Right lobe of liver (tissue), 6 donors: ENCODE measurements around the gene TCF12. TPM values are rescaled to one million over a fixed set of nuclear protein-coding genes. Genes with fewer than 3 reads are reported as not detected.

Source experiments
- ATAC-seq, 4 donors: fragments of 200-7000 bp; cut with Tn5 transposase; one replicate each; pipeline ENCODE4 v1.9.1; 2020; ENCODE audit warnings: mild to moderate bottlenecking in 4 of 4, moderate library complexity in 4 of 4
- DNase-seq, 3 donors: peaks; one replicate each; pipeline ENCODE4 v3.0.0-alpha.2; 2020
- H3K27ac ChIP-seq, 3 donors: fragments of 200-600 bp; one replicate each; pipeline ENCODE4 v1.8.0; 2022
- H3K27me3 ChIP-seq, 2 donors: fragments of 200-600 bp; one replicate each; pipeline ENCODE4 v1.8.0; 2022
- H3K36me3 ChIP-seq, 4 donors: fragments of 200-600 bp; sonication (generic) in 1 of 4; one replicate each; pipeline versions ENCODE4 v1.5.1 to v1.8.0; 2017 to 2022; ENCODE audit warnings: control low read depth in 1 of 4
- H3K4me1 ChIP-seq, 4 donors: fragments of 200-600 bp; sonication (generic) in 1 of 4; one replicate each; pipeline versions ENCODE4 v1.5.1 to v1.8.0; 2017 to 2022; ENCODE audit warnings: control low read depth in 1 of 4
- H3K4me3 ChIP-seq, 3 donors: fragments of 200-600 bp; one replicate each; pipeline ENCODE4 v1.8.0; 2022
- H3K9me3 ChIP-seq, 4 donors: fragments of 200-600 bp; sonication (generic) in 1 of 4; one replicate each; pipeline versions ENCODE4 v1.5.1 to v1.8.0; 2017 to 2022; ENCODE audit warnings: control low read depth in 1 of 4
- POLR2A ChIP-seq: fragments of 450-650 bp; IDR thresholded peaks from one replicate; pipeline ENCODE4 v1.6.1; 2017; ENCODE audit warnings: antibody characterized with exemption, mild to moderate bottlenecking
- WGBS: methylation state at CpG from one replicate; pipeline ENCODE4 v1.1.6; 2018; ENCODE audit warnings: low coverage, low lambda C conversion rate; ENCODE audit not compliant: insufficient coverage; ENCODE audit errors: missing lambda C conversion rate; 5-methylcytosine and 5-hydroxymethylcytosine counted together
- intact Hi-C, 2 donors: fragments of 100-400 bp; cut with DNase I; formaldehyde crosslinking; loops; one replicate each; pipeline versions ENCODE4 v1.11.2 to v1.14.1; 2022
- total RNA-seq, 6 experiments: library from RNA; depleted of rRNA in 2 of 6; stranded (reverse); fragments of >200 nt in 2 of 6; fragmentation: NEBNext Ultra II Directional in 3 of 6; extraction: Animal tissue kit (Norgen Biotek cat#: 25700) in 3 of 6; gene quantifications; one replicate each; pipeline versions ENCODE4 v1.1.0 to v1.2.4, GENCODE V29; 2016 to 2023
- TF ChIP-seq, protein P1 (sequence below), 4 donors: fragments of 200-600 bp in 3 of 4; fragments of 450-650 bp in 1 of 4; IDR thresholded peaks; one replicate each; pipeline versions ENCODE4 v1.5.1 to v1.8.0; 2016 to 2022; ENCODE audit warnings: antibody characterized with exemption in 4 of 4, mild to moderate bottlenecking in 2 of 4
- donor health status: DM: no; HTN: yes; CAD: no.
- donor health status: DM: no; HTN: no; CAD: no.
- donor health status: DM: no; HTN: no; CAD: no.
- donor health status: DM: no; HTN: yes; CAD: no.
- donor health status: DM: no; HTN: yes; CAD: no.

Gene TCF12
- total RNA-seq, 6 experiments from 2014 or later = 28.9 to 41.9 (median 35.3) TPM

DNA sequence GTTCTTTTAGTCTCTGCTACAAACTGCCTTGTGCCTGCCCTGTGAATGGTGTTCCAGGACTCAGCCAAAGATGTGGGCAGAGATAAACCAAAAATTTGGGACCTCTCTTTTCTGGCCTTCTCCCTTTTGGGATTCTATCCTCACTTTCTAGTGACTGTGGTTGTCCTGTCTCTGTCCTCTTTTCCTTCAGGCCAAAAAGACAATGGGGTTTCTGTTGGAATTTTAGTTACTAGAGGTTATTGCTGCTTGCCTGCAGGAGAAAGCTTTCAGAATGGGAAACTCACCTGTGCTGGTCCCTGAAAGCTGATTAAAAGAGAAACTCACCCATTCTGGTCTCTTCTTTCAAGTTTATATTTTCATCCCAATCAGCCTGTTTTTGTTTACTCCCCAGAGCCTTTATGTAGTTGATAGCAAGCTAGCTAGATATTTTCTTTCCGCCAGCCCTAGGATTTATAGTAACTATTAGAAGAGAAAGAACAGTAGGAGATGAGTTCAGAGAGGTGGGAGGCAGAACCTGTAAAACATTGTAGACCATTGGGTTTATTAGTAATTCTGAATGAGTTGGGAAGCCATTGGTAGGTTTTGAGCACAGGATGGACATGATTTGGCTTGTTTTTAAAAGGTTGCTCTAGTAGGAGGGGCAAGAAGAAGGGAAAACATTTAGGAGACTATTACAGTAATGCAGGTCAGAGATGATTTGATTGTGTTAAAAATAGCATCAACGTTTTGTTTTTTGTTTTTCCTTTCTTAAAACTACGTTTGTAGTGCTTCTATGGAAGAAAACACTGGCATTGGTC, 138.9 kb downstream of the TCF12 start:
- no peak overlapping the region for H3K4me3 ChIP-seq
- DNase-seq (no peak), ATAC-seq (no peak)
- no peak for TF ChIP-seq POLR2A
- TF ChIP-seq, protein P1, sequence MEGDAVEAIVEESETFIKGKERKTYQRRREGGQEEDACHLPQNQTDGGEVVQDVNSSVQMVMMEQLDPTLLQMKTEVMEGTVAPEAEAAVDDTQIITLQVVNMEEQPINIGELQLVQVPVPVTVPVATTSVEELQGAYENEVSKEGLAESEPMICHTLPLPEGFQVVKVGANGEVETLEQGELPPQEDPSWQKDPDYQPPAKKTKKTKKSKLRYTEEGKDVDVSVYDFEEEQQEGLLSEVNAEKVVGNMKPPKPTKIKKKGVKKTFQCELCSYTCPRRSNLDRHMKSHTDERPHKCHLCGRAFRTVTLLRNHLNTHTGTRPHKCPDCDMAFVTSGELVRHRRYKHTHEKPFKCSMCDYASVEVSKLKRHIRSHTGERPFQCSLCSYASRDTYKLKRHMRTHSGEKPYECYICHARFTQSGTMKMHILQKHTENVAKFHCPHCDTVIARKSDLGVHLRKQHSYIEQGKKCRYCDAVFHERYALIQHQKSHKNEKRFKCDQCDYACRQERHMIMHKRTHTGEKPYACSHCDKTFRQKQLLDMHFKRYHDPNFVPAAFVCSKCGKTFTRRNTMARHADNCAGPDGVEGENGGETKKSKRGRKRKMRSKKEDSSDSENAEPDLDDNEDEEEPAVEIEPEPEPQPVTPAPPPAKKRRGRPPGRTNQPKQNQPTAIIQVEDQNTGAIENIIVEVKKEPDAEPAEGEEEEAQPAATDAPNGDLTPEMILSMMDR (IDR thresholded peaks at IDR 0.05) = no peak
- no peak overlapping the region for H3K27ac ChIP-seq
- peaks cover 0 to 16% (median 5%) of the 10 kb centered on the region in 4 donors for H3K4me1 ChIP-seq
- no peaks in the 10 kb centered on the region for H3K27me3 ChIP-seq
- 55% methylated on average over 3 of the region's 3 CpGs for WGBS
- no peaks in the 10 kb centered on the region for H3K9me3 ChIP-seq
- no peaks in the 10 kb centered on the region for H3K36me3 ChIP-seq
- intact Hi-C loops = no loop called here

DNA sequence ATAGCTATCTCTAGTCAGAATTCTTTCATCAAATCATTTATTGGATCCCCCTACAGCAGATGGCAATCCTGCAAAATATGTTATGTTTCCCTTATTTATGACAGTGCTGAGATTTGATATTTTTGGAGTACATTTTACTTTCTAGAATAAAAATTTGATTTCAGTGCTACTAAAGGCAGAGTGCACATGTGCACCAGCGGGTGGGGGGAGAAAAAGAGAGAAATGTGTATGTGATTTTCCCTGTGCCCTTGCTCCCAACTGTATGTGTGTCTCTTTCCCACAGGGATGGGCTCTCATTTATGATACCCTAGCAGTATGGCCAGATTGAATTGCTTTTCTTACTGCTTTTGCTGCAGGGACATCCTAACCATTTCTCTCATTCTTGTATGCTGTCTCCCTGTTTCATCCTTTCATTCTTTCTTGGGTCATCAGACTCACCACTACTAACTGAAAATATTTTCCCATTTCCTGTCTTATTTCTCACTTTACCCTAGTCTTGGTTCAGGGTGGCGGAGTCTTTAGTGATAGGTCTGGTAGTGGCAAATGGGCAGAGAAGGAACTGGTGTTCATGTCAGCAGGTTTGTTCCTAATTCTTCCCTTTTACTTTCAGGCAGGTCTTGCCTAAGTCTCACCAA, 140.7 kb downstream of the TCF12 start:
- DNase-seq = no peak
- no peak overlapping the region for H3K27ac ChIP-seq
- H3K27me3 ChIP-seq = no peaks in the 10 kb centered on the region
- no peak overlapping the region for H3K4me3 ChIP-seq
- TF ChIP-seq POLR2A = no peak
- TF ChIP-seq, protein P1 (IDR thresholded peaks at IDR 0.05) = no peak
- intact Hi-C loops = no loop called here
- 90% methylated on average over 2 of the region's 2 CpGs for WGBS
- no peaks in the 10 kb centered on the region for H3K9me3 ChIP-seq
- peaks cover 0 to 4% (median 0%) of the 10 kb centered on the region in 4 donors for H3K4me1 ChIP-seq
- ATAC-seq = no peak
- no peaks in the 10 kb centered on the region for H3K36me3 ChIP-seq

DNA sequence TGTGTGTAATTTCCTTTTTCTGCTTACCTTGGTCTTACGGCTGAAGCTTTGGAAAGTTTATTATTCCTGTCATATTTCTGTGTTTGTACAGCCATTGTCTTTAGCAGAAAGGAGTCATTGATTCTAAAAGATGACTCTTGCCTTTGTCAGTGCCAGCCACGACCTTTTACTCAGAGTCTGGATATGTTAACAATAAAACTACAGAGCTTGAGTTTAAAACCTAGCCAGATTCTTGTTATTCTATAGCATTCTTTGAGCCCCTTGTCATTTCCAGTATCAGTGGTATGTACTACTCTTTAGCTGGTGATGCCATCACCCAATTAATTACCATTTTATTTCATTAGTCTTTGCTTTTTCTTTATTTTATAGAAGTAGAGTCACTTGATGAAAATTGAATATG, 142.4 kb downstream of the TCF12 start:
- Histone ChIP-seq H3K27me3 (no peaks in the 10 kb centered on the region), H3K9me3 (no peaks in the 10 kb centered on the region), H3K4me1 (peaks cover 0 to 4% (median 0%) of the 10 kb centered on the region in 4 donors), H3K27ac (no peak overlapping the region), H3K4me3 (no peak overlapping the region), H3K36me3 (no peaks in the 10 kb centered on the region)
- intact Hi-C loops = no loop called here
- TF ChIP-seq, protein P1 (IDR thresholded peaks at IDR 0.05) = no peak
- TF ChIP-seq POLR2A = no peak
- DNase-seq = no peak
- WGBS = 40% methylated on average over 2 of the region's 2 CpGs
- no peak for ATAC-seq

DNA sequence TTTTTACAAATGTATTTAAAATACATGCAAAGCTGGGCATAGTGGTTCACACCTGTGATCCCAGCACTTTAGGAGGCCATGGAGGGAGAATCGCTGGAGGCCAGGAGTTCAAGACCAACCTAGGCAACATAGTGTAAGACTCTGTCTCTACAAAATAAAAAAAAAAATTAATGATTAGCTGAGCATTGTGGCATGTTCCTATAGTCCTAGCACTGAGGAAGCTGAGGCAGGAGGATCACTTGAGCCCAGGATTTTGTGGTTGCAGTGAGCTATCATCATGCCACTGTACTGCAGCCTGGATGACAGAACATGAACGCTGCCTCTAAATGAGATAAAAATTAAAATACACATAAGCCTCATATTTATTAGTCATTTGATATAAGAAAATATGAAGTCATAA, 142.8 kb downstream of the TCF12 start:
- Histone ChIP-seq H3K27ac (no peak overlapping the region), H3K4me3 (no peak overlapping the region), H3K4me1 (peaks cover 0 to 4% (median 0%) of the 10 kb centered on the region in 4 donors), H3K9me3 (no peaks in the 10 kb centered on the region), H3K27me3 (no peaks in the 10 kb centered on the region), H3K36me3 (no peaks in the 10 kb centered on the region)
- TF ChIP-seq POLR2A = no peak
- TF ChIP-seq, protein P1 (IDR thresholded peaks at IDR 0.05) = no peak
- ATAC-seq (no peak), DNase-seq (no peak)
- intact Hi-C loops = no loop called here
- WGBS = 96% methylated on average over 2 of the region's 2 CpGs
